HL-60 (cell line): Measurements from ENCODE around the gene CDT1.

ENCODE experiments used
- CTCF ChIP-seq: IDR thresholded peaks from one replicate; pipeline ENCODE4 v1.5.1; 2011; ENCODE audit warnings: low read length, control low read depth, inconsistent platforms; ENCODE audit not compliant: insufficient read depth
- REST ChIP-seq: IDR thresholded peaks from 2 replicates; pipeline ENCODE4 v1.6.1; 2012; ENCODE audit warnings: low read depth; ENCODE audit not compliant: insufficient replicate concordance

DNA sequence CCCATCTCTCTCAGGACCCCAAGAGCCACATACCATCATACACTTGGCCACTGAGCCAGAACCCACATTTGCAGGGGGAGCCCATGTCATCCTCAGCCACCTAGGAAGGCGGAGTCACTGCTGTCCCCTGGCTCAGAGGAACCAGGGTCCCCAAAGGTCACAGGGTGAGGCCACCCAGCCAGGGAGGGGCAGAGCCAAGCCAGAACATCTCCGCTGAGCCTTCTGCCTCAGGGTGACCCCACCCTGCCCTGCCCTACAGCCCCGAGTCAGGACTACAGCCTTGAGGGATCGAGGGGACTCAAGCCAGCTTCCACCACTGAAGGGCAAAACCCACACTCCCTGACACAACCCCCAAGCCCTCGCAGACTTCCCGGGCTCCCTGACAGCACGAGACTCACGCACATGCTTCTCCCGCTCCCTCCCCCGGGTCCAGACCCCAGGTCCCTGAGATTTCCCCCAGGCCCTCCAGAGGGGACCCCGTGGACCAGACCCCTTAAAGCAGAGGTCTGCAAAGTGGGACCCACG, 36.0 kb upstream of the CDT1 start:
- TF ChIP-seq CTCF (no peak), REST (no peak)
